ENCODE results near the gene CMSS1. TPM values are rescaled to one million over a fixed set of nuclear protein-coding genes. Genes with fewer than 3 reads are reported as not detected.
A peak's percentile ranks its signal among the peaks of the same experiment; 100 is the strongest.

Gene CMSS1
- total and polyA plus RNA-seq, 2 of the 13 experiments (the other 11 are each of a cell fraction or from before 2014, with no cell fraction given): 6.4 to 48.7 TPM

DNA sequence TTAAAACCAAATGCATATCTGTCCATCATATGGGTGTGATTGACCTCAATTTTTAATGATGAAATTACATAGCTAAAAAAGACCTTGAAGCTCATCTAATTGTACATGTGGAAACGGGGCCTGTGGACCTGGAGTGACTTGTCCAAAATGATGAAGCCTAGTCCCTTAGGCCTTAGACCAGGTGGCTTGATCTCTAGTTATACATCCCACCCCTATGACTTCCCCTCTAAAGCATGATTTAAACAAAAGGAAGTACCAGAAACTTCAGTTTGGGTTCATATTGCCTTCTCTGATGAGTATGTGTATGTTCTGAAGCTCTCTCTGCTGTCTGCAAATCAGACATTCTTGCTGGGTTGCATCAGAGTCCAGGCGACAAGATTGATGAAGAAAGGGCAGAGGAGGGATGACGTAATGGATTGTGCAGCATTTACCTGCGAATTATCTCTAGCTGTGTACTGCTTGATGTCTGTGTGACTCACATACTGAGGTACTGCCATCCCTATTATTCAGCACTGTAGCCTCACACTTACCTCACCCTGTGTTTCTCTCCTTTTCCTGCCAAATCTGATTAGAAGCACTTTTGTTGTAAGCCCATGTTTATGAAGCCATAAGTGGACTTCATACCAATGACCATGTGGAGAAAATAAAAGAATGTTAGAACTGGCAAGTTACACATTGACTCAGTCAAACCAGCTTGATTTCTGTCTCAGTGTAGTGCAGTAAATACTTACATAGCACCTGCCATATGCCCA is 185.1 kb downstream of the CMSS1 start (continued):
- TF ChIP-seq ZNF530 (CRISPR knock-in tag; IDR thresholded peaks at IDR 0.05; ENCODE audit: low read depth) (no peak), JUN (CRISPR knock-in tag; IDR thresholded peaks at IDR 0.05) (peak; percentile 93), CEBPB (IDR thresholded peaks at IDR 0.05; ENCODE audit: borderline replicate concordance, low read depth, low read length) (peak; percentile 96), SOX6 (IDR thresholded peaks at IDR 0.05) (no peak), SOX6 (CRISPR knock-in tag; IDR thresholded peaks at IDR 0.05) (peak; percentile 69; the same call in 1 of the 2 replicates), GATAD2A (CRISPR knock-in tag; IDR thresholded peaks at IDR 0.05) (peak; percentile 85), NR2F2 (IDR thresholded peaks at IDR 0.05; ENCODE audit: borderline replicate concordance, low read depth) (no peak), ZBTB42 (CRISPR knock-in tag; IDR thresholded peaks at IDR 0.05) (no peak), ZNF615 (CRISPR knock-in tag; IDR thresholded peaks at IDR 0.05; ENCODE audit: borderline replicate concordance) (no peak), MIXL1 (CRISPR knock-in tag; IDR thresholded peaks at IDR 0.05) (0 out of 2 replicates have a peak, but pooled peaks have one; percentile 50), LCORL (IDR thresholded peaks at IDR 0.05) (no peak), LCORL (CRISPR knock-in tag; IDR thresholded peaks at IDR 0.05) (peak; percentile 32; the same call in 1 of the 2 replicates), RARA (CRISPR knock-in tag; IDR thresholded peaks at IDR 0.05) (peak; percentile 53), ERF (CRISPR knock-in tag; IDR thresholded peaks at IDR 0.05) (0 out of 2 replicates have a peak, but pooled peaks have one; percentile 17), TARDBP (CRISPR knock-in tag; IDR thresholded peaks at IDR 0.05) (peak; percentile 46; the same call in 1 of the 2 replicates), PHF8 (CRISPR knock-in tag; IDR thresholded peaks at IDR 0.05) (no peak), POGZ (CRISPR knock-in tag; IDR thresholded peaks at IDR 0.05) (peak; percentile 17; the same call in 1 of the 2 replicates), FOXP1 (IDR thresholded peaks at IDR 0.05) (peak; percentile 73), FOXP1 (CRISPR knock-in tag; IDR thresholded peaks at IDR 0.05) (peak; percentile 48), SALL1 (CRISPR knock-in tag; IDR thresholded peaks at IDR 0.05) (0 out of 2 replicates have a peak, but pooled peaks have one; percentile 41), ATF7 (IDR thresholded peaks at IDR 0.05) (peak; percentile 99), ATF7 (CRISPR knock-in tag; IDR thresholded peaks at IDR 0.05) (peak; percentile 87), SOX13 (IDR thresholded peaks at IDR 0.05) (no peak), SOX13 (CRISPR knock-in tag; conservative IDR thresholded peaks at IDR 0.05 in 1 of 2, IDR thresholded peaks at IDR 0.05 in 1 of 2) (peak in 1 of 2 experiments; percentile 76; a peak in 2 of 4 replicates), SMAD3 (CRISPR knock-in tag; IDR thresholded peaks at IDR 0.05) (no peak), KDM5B (CRISPR knock-in tag; IDR thresholded peaks at IDR 0.05; ENCODE audit: borderline replicate concordance) (no peak)
- TF ChIP-seq, protein P1, sequence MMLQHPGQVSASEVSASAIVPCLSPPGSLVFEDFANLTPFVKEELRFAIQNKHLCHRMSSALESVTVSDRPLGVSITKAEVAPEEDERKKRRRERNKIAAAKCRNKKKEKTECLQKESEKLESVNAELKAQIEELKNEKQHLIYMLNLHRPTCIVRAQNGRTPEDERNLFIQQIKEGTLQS (CRISPR knock-in tag; IDR thresholded peaks at IDR 0.05): peak; percentile 92
- TF ChIP-seq, protein P2, sequence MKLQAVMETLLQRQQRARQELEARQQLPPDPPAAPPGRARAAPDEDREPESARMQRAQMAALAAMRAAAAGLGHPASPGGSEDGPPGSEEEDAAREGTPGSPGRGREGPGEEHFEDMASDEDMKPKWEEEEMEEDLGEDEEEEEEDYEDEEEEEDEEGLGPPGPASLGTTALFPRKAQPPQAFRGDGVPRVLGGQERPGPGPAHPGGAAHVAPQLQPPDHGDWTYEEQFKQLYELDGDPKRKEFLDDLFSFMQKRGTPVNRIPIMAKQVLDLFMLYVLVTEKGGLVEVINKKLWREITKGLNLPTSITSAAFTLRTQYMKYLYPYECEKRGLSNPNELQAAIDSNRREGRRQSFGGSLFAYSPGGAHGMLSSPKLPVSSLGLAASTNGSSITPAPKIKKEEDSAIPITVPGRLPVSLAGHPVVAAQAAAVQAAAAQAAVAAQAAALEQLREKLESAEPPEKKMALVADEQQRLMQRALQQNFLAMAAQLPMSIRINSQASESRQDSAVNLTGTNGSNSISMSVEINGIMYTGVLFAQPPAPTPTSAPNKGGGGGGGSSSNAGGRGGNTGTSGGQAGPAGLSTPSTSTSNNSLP (IDR thresholded peaks at IDR 0.05; ENCODE audit: low read depth, low read length): peak; percentile 48; the same call in 1 of the 2 replicates
- TF ChIP-seq, protein P3, sequence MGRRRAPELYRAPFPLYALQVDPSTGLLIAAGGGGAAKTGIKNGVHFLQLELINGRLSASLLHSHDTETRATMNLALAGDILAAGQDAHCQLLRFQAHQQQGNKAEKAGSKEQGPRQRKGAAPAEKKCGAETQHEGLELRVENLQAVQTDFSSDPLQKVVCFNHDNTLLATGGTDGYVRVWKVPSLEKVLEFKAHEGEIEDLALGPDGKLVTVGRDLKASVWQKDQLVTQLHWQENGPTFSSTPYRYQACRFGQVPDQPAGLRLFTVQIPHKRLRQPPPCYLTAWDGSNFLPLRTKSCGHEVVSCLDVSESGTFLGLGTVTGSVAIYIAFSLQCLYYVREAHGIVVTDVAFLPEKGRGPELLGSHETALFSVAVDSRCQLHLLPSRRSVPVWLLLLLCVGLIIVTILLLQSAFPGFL (CRISPR knock-in tag; IDR thresholded peaks at IDR 0.05): no peak

Measured in HepG2 (cell line).